Ovary (tissue), 9 donors: Measurements from ENCODE around the gene ARSD. TPM values are rescaled to one million over a fixed set of nuclear protein-coding genes. Genes with fewer than 3 reads are reported as not detected.

Experiments used
- DNase-seq, 5 donors: peaks; one replicate each; pipeline ENCODE4 v3.0.0-alpha.2; 2019 to 2020
- H3K27ac ChIP-seq, 2 donors: fragments of 200-600 bp; one replicate each; pipeline versions ENCODE4 v1.5.1 to v1.8.0; 2019 to 2022
- H3K27me3 ChIP-seq: fragments of 200-600 bp; one replicate; pipeline ENCODE4 v1.8.0; 2022
- H3K36me3 ChIP-seq: fragments of 200-600 bp; sonication (generic); one replicate; pipeline ENCODE4 v1.5.1; 2019
- H3K4me1 ChIP-seq: one replicate; pipeline ENCODE4 v1.8.1; 2013; ENCODE audit warnings: mild to moderate bottlenecking, moderate library complexity; ENCODE audit not compliant: insufficient read depth
- H3K4me3 ChIP-seq: fragments of 200-600 bp; sonication (generic); one replicate; pipeline ENCODE4 v1.5.1; 2017
- H3K9me3 ChIP-seq, 2 donors: fragments of 200-600 bp in 1 of 2; sonication (generic) in 1 of 2; one replicate each; pipeline versions ENCODE4 v1.5.1 to v1.8.1; 2013 to 2019; ENCODE audit warnings: mild to moderate bottlenecking in 1 of 2, moderate library complexity in 1 of 2
- EP300 ChIP-seq: sonication (generic); formaldehyde crosslinking; IDR thresholded peaks from one replicate; pipeline ENCODE4 v1.6.1; 2017; ENCODE audit warnings: antibody characterized with exemption
- POLR2A ChIP-seq: fragments of 450-650 bp; IDR thresholded peaks from one replicate; pipeline ENCODE4 v1.6.1; 2017; ENCODE audit warnings: antibody characterized with exemption, mild to moderate bottlenecking, moderate library complexity
- WGBS, 3 donors: extraction: QIAGEN DNeasy Blood & Tissue Kit in 1 of 3; methylation state at CpG; one replicate each; pipeline versions ENCODE4 v1.1.5 to v1.1.7; 2013 to 2017; 5-methylcytosine and 5-hydroxymethylcytosine counted together
- intact Hi-C, 4 donors: fragments of 100-400 bp; cut with DNase I; formaldehyde crosslinking; loops; one replicate each; pipeline versions ENCODE4 v1.11.0 to v1.15.1; 2022 to 2023
- polyA plus RNA-seq, 2 donors: library from polyadenylated mRNA; stranded (reverse); fragments of 200-250 nt in 1 of 2; fragments of 350-450 nt in 1 of 2; fragmentation: Illumina TruSeq in 1 of 2; extraction: RNeasy Lipid Tissue Mini Kit (QIAGEN cat#74804) in 1 of 2; gene quantifications; one replicate each; pipeline ENCODE4 v1.2.3, GENCODE V29; 2013 to 2014
- total RNA-seq, 7 donors: library from RNA; depleted of rRNA in 2 of 7; stranded (reverse); fragments of >200 nt in 2 of 7; fragmentation: NEBNext Ultra II Directional in 3 of 7; extraction: Animal tissue kit (Norgen Biotek cat#: 25700) in 3 of 7; gene quantifications; one replicate each; pipeline versions ENCODE4 v1.1.0 to v1.2.4, GENCODE V29; 2016 to 2023
- TF ChIP-seq, protein P1 (sequence below), 3 donors: fragments of 450-650 bp in 2 of 3; fragments of 200-600 bp in 1 of 3; IDR thresholded peaks; one replicate each; pipeline versions ENCODE4 v1.5.1 to v1.8.0; 2016 to 2022; ENCODE audit warnings: antibody characterized with exemption in 3 of 3, mild to moderate bottlenecking in 1 of 3
- donor health status: DM: no; HTN: no; CAD: no; lungs with moderate emphysema.
- donor health status: DM: no; HTN: no; CAD: no.
- donor health status: Bipolar disorder and iron deficiency.
- donor health status: DM: yes; HTN: yes; CAD: no.
- donor health status: DM: no; HTN: no; CAD: no.
- donor health status: DM: yes; HTN: yes; CAD: no.

Gene ARSD
- total and polyA plus RNA-seq, 9 donors = 19.7 to 46.7 (median 41.4) TPM

DNA sequence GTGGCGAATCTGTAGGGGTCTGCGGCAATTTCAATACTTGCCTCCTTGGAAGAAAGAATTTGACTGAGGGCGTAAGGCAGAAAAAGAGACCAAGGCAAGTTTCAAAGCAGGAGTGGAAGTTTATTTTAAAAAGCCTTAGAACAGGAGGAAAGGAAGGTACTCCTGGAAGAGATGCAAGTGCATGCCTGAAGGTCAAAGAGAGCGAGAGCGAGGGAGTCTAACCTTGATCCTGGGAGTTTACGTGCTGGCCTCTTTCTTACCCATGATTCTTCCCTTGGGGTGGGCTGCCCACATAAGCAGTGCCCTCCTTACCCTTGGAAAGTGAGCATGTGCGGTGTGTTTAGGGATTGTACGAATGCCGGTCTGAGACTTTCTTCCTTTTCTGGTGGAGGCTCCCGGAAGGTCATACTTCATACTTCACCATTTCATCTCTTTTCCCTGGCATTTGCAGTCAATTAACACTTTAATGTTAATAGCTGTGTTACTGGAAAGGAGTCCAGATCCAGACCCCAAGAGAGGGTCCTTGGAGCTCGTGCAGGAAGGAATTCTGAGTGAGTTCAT, 40.0 kb downstream of the ARSD start:
- DNase-seq = no peak
- H3K27ac ChIP-seq = no peak overlapping the region
- no peaks in the 10 kb centered on the region for H3K36me3 ChIP-seq
- intact Hi-C loops = no loop called here
- 14 to 21% (median 18%) methylated on average over 11 of the region's 11 CpGs for WGBS, 3 donors
- no peaks in the 10 kb centered on the region for H3K9me3 ChIP-seq
- H3K27me3 ChIP-seq = no peaks in the 10 kb centered on the region
- peak overlapping the region; percentile 21 for H3K4me3 ChIP-seq
- TF ChIP-seq EP300 (no peak), POLR2A (no peak)
- TF ChIP-seq, protein P1, sequence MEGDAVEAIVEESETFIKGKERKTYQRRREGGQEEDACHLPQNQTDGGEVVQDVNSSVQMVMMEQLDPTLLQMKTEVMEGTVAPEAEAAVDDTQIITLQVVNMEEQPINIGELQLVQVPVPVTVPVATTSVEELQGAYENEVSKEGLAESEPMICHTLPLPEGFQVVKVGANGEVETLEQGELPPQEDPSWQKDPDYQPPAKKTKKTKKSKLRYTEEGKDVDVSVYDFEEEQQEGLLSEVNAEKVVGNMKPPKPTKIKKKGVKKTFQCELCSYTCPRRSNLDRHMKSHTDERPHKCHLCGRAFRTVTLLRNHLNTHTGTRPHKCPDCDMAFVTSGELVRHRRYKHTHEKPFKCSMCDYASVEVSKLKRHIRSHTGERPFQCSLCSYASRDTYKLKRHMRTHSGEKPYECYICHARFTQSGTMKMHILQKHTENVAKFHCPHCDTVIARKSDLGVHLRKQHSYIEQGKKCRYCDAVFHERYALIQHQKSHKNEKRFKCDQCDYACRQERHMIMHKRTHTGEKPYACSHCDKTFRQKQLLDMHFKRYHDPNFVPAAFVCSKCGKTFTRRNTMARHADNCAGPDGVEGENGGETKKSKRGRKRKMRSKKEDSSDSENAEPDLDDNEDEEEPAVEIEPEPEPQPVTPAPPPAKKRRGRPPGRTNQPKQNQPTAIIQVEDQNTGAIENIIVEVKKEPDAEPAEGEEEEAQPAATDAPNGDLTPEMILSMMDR (IDR thresholded peaks at IDR 0.05) = no peak
- no peaks in the 10 kb centered on the region for H3K4me1 ChIP-seq

DNA sequence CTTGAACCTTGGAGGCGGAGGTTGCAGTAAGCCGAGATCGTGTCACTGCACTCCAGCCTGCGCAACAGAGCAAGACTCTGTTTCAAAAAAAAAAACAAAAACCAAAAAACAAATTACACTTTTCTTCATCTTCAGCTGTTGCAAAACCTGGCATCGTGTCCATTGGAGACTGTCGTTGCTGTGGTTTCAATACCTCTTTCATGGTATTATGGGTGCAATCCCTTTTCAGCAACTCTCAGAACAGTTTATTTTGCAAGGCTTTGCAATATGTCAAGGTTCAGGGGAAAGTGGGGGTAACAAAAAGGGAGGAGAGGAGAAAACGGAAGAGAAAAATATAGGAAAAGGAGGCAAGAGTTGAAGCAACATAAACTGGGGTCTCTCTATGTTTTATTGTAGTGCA, 40.8 kb downstream of the ARSD start:
- 70 to 82% (median 72%) methylated on average over 7 of the region's 7 CpGs for WGBS, 3 donors
- DNase-seq = no peak
- no peak overlapping the region for H3K27ac ChIP-seq
- no peaks in the 10 kb centered on the region for H3K9me3 ChIP-seq
- no peak overlapping the region for H3K4me3 ChIP-seq
- TF ChIP-seq EP300 = no peak
- TF ChIP-seq, protein P1 (IDR thresholded peaks at IDR 0.05) = no peak
- TF ChIP-seq POLR2A = no peak
- no peaks in the 10 kb centered on the region for H3K4me1 ChIP-seq
- no peaks in the 10 kb centered on the region for H3K36me3 ChIP-seq
- no peaks in the 10 kb centered on the region for H3K27me3 ChIP-seq
- intact Hi-C loops = no loop called here

DNA sequence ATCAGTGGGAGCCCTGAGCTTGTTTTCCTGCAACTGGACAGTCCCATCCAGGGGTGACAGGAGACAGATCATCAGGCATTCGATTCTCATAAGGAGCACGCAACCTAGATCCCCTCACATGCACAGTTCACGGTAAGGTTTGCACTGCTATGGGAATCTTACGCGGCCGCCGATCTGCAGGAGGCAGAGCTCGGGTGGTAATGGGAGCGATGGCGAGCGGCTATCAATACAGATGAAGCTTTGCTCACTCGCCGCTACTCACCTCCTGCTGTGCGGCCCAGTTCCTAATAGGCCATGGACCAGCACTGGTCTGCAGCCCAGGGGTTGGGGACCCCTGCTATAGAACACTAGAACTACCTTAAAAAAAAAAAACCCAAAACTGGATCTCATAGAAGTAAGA, 45.4 kb downstream of the ARSD start:
- DNase-seq = no peak
- Histone ChIP-seq H3K9me3 (no peaks in the 10 kb centered on the region), H3K4me3 (no peak overlapping the region), H3K27me3 (no peaks in the 10 kb centered on the region), H3K36me3 (no peaks in the 10 kb centered on the region), H3K4me1 (no peaks in the 10 kb centered on the region), H3K27ac (no peak overlapping the region)
- TF ChIP-seq EP300 = no peak
- TF ChIP-seq, protein P1 (IDR thresholded peaks at IDR 0.05) = no peak
- no peak for TF ChIP-seq POLR2A
- intact Hi-C loops = no loop called here
- 96 to 98% (median 98%) methylated on average over 14 of the region's 14 CpGs for WGBS, 3 donors

DNA sequence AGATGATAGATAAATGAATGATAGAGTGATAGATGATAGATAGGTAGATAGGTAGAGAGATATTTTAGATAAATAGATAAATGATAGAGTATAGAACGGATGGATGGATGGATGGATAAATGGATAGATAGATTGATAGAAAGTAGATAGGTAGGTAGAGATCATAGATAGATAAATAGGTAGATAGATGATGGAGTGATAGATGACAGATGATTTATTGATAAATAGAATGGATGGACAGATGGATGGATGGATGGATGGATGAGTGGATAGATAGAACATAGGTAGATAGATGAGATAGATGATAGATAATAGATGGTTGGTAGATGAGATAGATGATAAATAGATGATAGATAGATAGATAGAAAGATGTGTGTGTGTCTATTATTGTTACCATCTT, 49.5 kb downstream of the ARSD start:
- intact Hi-C loops = no loop called here
- no peak overlapping the region for H3K4me3 ChIP-seq
- 94 to 95% (median 95%) methylated on average over 1 of the region's 1 CpG for WGBS, 3 donors
- no peaks in the 10 kb centered on the region for H3K36me3 ChIP-seq
- DNase-seq = no peak
- TF ChIP-seq POLR2A (no peak), EP300 (no peak)
- H3K4me1 ChIP-seq = no peaks in the 10 kb centered on the region
- no peaks in the 10 kb centered on the region for H3K9me3 ChIP-seq
- no peaks in the 10 kb centered on the region for H3K27me3 ChIP-seq
- no peak overlapping the region for H3K27ac ChIP-seq

DNA sequence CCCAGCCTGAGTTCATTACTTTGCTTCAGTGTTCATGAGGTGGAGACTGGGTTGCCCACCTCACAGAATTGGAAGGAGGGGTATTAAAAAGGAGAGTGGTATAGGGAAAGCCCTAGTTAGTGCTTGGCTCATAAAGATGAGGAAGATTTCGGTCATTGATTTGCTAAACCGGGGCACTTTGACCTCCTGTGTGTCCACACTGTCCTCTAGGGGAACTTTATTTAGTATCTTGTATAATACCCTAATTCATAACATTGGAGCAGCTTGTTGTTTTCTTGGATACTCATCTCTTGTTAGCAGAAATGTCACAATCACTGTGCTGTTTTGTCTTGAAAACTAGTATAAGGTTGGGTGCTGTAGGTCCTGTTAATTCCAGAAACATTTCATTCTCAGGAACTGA, 50.6 kb downstream of the ARSD start:
- TF ChIP-seq, protein P1 (IDR thresholded peaks at IDR 0.05) = no peak
- TF ChIP-seq EP300 = no peak
- no peak for TF ChIP-seq POLR2A
- no peaks in the 10 kb centered on the region for H3K36me3 ChIP-seq
- 74 to 79% (median 75%) methylated on average over 2 of the region's 2 CpGs for WGBS, 3 donors
- H3K4me1 ChIP-seq = no peaks in the 10 kb centered on the region
- H3K4me3 ChIP-seq = no peak overlapping the region
- H3K27ac ChIP-seq = no peak overlapping the region
- no peak for DNase-seq
- no peaks in the 10 kb centered on the region for H3K27me3 ChIP-seq
- H3K9me3 ChIP-seq = no peaks in the 10 kb centered on the region
- intact Hi-C loops = no loop called here
